SHP77 treated with DMSO at 0.1 percent for 48 hours (cell line): ENCODE measurements around the gene BBS9.
"Not testable (repeated sequence)": the region's sequence is repeated elsewhere in the genome, so short reads cannot be mapped to it uniquely, and the experiment has no call there.

Source experiments
- DNase-seq: peaks from one replicate; lab custom pipeline; 2025; lab: John Stamatoyannopoulos, UW

BBS9 gene

GRCh38 chr7:33278095-33278494 is 148.7 kb downstream of the BBS9 start:
- no peak for DNase-seq

GRCh38 chr7:33286501-33286900 is 157.1 kb downstream of the BBS9 start:
- DNase-seq: no peak

GRCh38 chr7:33287738-33288137 is 158.4 kb downstream of the BBS9 start:
- DNase-seq: no peak

GRCh38 chr7:33298848-33299247 is 169.5 kb downstream of the BBS9 start:
- no peak for DNase-seq

GRCh38 chr7:33299425-33299824 is 170.1 kb downstream of the BBS9 start:
- DNase-seq: no peak

GRCh38 chr7:33300131-33300530 is 170.8 kb downstream of the BBS9 start:
- DNase-seq: no peak

- no peak for DNase-seq
These were observed 171.4 kb downstream of the BBS9 start for GRCh38 chr7:33300742-33301141.

- DNase-seq: not testable (repeated sequence)
These were observed 174.7 kb downstream of the BBS9 start for GRCh38 chr7:33303978-33304557.

GRCh38 chr7:33307205-33307604 is 177.8 kb downstream of the BBS9 start:
- DNase-seq: no peak

- no peak for DNase-seq
These were observed 181.2 kb downstream of the BBS9 start for GRCh38 chr7:33310546-33310945.

GRCh38 chr7:33325754-33326484 is 196.6 kb downstream of the BBS9 start:
- no peak for DNase-seq

- DNase-seq: no peak
These were observed 197.1 kb downstream of the BBS9 start for GRCh38 chr7:33326485-33326848.

GRCh38 chr7:33327427-33327826 is 198.1 kb downstream of the BBS9 start:
- DNase-seq: no peak

- DNase-seq: peak; percentile 12
These were observed 205.0 kb downstream of the BBS9 start for GRCh38 chr7:33334349-33334748.

GRCh38 chr7:33336820-33337219 is 207.5 kb downstream of the BBS9 start:
- no peak for DNase-seq

GRCh38 chr7:33339074-33339790 is 209.9 kb downstream of the BBS9 start:
- DNase-seq: no peak

GRCh38 chr7:33346055-33346454 is 216.7 kb downstream of the BBS9 start:
- no peak for DNase-seq

- DNase-seq: no peak
These were observed 221.2 kb downstream of the BBS9 start for GRCh38 chr7:33350577-33350976.

GRCh38 chr7:33351709-33352108 is 222.3 kb downstream of the BBS9 start:
- DNase-seq: no peak

- DNase-seq: no peak
These were observed 224.8 kb downstream of the BBS9 start for GRCh38 chr7:33354201-33354600.

- no peak for DNase-seq
These were observed 226.0 kb downstream of the BBS9 start for GRCh38 chr7:33355386-33355785.

- no peak for DNase-seq
These were observed 227.0 kb downstream of the BBS9 start for GRCh38 chr7:33356336-33356735.

- DNase-seq: no peak
These were observed 228.5 kb downstream of the BBS9 start for GRCh38 chr7:33357846-33358245.
